GM12892 (cell line): ENCODE data around the gene RO60.

Source experiments
- POLR2A ChIP-seq: IDR thresholded peaks from 2 replicates; pipeline ENCODE4 v1.6.1; 2011; ENCODE audit warnings: low read depth, low read length, control low read depth
- POLR2AphosphoS5 ChIP-seq: IDR thresholded peaks from 2 replicates; pipeline ENCODE4 v1.6.1; 2011; ENCODE audit warnings: low read depth, low read length, control low read depth
- TAF1 ChIP-seq: IDR thresholded peaks from 2 replicates; pipeline ENCODE4 v1.6.1; 2011; ENCODE audit warnings: low read depth, mild to moderate bottlenecking, control low read depth, low read length, borderline replicate concordance

- no peak for TF ChIP-seq POLR2A
- TF ChIP-seq POLR2AphosphoS5: no peak
- no peak for TF ChIP-seq TAF1
These were observed 1.5 kb downstream of the RO60 start for GRCh38 chr1:193060938-193061337.
